Left renal pelvis (tissue), 4 donors: Measurements from ENCODE around the gene GABRD. TPM values are rescaled to one million over a fixed set of nuclear protein-coding genes. Genes with fewer than 3 reads are reported as not detected.

Experiments used
- DNase-seq, 4 donors: peaks; one replicate each; pipeline ENCODE4 v3.0.0-alpha.2; 2013; ENCODE audit warnings: low read depth in 4 of 4, low spot score in 3 of 4
- polyA plus RNA-seq, 4 donors: library from polyadenylated mRNA; unstranded; fragments of 120-200 nt; gene quantifications; one replicate each; pipeline ENCODE4 v1.2.1, GENCODE V29; 2013; ENCODE audit not compliant: insufficient read length in 4 of 4

Gene GABRD
- polyA plus RNA-seq, 4 donors: 0.86 to 1.6 (median 1.1) TPM

DNA sequence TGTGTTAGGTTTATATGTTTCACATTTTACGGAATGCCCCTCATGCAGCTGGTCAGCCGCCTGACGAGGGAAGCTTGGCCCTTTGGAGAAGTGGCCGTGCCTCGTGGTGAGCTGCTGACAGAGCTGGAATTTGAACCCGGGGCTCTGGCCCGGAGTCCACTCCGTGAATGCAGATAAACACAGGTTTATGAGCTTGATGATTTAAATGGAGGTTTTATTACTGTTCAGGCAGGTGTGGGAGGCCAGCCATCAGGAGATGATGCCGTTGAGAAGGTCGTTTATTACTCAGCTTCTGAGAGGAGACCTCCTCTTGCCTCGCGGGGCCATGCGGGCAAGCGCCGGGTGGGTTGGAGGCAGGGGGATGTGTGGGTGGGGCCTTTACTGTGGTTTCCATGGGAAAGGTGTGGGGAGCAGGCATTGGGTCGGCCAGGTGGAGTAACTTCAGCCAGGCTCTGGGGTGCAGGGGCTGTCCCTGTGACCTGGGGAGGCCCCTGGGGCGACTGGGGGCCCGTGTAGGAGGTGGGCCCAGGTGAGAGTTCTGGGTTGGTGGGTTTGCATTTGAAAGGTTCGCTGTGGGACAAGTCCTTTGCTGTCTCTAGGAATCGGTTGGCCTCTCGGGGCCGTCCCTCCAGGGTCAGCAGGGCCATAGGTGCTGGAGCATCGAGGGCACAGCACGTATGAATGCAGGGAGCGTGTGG is 53.1 kb downstream of the GABRD start:
- no peak for DNase-seq

DNA sequence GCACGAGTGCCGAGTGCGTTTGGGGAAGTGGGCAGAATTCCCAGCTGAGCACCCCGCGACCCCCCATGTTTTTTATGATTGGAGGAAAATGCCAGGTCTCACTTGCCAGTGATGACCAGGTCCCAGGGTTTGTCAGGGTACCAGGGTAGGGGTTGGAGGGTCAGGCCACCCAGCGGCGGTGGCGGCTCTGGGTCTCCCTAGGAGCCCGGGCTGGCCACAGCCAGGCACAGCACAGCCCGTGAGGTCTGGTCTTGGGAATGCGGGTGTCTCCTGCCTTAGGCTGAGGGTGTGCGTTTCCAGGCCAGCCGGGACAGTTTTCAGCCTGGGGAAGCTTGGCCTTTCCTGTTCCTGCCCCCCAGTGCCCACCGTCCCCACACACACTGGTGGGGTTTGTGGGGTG is 53.7 kb downstream of the GABRD start:
- DNase-seq: no peak

DNA sequence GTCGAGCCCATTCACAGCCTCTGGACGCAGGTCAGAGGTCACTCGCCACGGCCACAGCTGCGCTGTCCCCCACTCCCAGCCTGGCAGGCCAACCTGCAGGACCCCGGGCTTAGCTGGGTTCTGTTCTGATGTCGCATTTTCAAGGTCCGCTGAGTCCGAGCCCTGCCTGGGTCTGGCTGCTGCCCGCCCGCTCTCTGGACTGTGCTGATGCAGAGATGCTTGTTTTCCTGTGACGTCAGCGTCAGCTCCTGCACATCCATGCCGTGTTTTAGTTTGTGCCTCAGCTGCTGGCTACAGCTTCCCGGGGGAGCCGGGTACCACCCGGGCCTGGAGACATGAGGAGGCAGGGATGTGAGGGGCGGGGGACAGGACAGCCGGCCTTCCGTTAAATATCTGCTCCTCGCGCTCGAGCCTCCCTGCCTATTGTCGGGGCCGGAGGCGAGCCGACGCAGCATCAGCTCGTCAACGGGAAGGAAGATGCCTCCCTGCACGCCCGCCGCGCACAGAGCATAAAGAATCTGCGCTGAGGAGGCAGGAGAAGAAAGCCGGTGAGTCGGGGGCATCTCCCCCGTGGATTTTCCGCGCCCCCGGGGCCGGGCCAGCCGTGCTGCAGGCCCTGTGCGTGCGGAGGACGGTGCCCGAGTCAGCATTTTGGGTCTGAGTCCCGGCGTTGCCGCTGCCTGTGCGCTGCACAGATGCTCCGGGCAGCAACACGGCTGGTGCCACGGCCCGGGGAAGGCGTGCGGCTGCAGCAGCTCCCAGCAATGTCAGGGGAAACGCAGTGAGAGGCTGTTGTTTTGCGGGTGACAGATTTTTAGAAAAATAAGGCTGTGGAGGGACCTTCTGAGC is 54.5 kb downstream of the GABRD start:
- no peak for DNase-seq

DNA sequence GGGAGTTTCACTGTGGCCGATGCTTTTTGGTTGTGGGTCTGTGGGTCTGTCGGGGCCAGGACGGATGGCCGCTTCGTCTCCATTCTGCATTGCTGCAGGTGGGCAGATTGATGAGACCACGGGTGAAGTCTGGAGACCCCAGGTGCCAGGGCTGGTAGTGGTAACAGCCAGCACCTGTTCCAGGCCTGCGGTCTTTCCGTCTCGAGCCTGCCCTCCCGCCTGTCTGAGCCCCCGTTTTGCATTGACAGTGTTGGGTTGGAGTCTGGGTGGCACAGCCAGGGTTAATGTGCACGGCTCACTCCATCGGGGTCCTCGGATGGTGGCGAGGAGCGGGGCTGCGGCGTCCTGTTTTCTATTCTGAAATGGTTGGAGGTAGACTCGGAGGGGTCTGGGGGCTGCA is 55.3 kb downstream of the GABRD start:
- DNase-seq: no peak

DNA sequence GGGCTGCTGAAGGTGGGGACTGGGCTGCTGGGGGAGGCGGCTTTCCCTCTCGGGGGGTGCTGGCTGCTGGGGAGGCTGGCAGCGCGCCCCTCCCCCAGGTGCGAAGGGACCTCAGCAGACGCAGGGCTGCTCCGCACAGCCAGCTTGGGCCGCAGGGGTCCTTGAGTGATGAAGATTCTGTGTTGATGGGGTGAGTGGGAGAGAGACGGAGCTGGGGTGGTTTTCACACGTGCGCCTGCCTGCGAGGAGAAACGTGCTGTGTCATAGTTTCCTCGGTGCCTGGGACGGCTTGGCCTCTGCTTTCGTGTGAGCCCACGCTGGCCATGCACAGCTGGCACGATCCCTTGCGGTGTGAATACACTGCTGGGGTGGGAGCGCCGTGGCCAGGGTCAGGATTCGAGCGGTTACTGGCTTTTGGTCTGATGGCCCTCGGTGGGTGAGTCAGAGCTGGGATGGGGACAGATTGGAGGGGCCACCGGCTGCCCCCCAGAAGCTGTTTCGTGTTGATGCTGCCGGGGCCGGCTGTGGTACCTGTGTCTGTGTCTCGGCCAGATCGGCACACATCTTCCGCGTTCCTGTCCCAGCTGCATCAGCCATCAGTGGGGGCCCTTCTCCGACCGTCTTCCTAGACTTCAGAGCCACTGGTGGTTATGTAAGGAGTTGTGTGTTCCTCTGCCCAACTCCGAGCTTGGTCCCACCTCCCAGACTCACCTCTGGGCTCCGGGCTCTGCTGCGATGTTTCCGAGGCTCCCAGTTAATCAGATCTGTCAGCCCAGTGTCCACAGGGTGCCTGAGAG is 56.0 kb downstream of the GABRD start:
- DNase-seq: no peak

DNA sequence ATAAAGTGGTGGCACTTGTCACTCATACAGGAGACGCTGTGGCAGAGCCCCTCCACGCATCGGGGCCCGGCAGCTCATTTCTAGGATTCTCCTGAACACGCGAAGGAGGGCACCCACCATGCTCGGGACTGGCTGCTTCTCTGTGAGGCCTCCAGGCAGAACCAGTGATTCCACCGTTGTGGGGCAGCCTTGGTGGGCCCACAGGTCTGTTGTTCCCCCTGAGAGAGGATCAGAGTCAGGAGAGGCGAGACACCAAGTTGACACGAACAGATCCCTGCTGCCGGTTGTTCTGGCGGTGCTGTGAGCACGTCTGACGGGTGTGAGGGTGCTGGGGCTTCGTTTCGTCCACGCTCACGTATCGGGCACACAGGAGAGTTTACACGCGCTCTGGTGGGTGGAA is 57.7 kb downstream of the GABRD start:
- DNase-seq: no peak

DNA sequence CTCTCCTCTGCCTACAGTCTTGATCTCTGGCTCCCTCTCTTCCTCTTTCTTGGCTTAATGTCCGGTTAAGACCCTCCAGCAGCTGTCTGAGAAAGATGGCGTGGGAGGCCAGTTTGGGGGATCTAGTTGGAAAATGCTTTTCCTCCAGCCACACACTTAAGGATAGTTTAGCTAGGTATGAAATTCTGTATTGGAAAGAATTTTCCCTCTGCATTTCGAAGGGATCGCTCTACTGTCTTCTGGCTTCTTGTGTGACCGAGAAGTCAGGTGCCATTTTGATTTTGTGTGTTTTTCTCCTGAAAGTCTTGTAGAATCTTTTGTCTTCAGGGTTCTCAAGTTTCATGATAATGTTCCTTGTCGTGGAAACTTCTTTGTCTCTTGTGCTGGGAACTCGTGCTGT is 59.0 kb downstream of the GABRD start:
- no peak for DNase-seq

DNA sequence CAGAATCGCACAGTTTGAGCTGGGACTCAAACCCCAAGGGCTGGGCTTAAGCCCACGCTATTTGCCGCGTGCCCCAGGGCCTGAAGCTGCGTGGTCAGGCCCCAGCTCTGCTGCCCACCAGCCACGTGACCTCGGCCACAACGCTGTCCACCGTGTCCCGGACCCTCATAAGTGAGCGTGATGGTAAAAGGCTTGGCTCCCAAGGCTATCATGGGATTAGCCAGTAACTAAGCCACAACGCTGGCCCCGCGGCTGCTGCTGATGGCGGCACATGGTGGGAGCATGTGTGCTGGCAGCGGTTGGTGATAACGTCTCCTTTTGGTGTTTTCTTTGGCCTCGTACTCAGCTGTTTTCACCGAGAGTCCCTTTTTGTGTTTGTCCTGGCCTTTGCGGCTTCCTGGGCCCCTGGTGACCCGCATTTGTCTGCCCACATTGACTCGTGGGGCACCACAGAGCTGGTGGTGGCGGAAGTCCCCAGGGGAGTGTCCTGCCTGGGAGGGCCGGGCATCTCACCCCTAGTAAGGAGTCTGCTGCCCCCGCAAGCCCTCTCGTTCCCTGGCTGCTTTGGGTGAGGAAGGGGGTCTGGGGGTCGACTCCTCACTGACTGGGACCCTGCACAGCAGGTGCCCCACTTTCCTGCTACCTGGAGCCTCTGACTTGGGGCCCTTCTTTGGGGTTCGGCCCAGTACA is 60.4 kb downstream of the GABRD start:
- DNase-seq: no peak

DNA sequence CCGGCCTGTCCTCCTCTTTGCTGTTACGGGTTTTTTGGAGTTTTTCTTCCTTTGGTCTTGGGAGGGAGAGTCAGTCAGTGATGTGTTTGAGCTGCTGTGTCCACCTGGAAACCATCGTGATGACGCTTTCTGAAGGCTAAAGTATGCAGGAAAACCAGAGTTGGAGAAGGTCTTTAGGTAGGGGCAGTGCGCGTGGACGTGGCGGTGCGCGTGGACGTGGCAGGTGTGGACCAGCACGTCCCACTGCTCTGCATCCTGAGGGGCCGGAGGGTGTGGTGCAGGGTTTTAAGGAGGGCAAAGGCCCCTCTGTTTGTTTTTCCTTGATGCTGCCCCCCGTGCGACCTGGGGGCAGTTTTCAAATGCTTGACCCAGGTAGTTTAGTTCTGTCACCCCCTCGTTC is 61.0 kb downstream of the GABRD start:
- DNase-seq: no peak

Other genes starting within 250 kb of the GABRD start
- 10 to 100 TPM; 39.2 to 59.4 (median 44.3) TPM for gene NADK, start 240.9 kb upstream of the GABRD start, polyA plus RNA-seq
- gene GNB1, start 128.3 kb upstream of the GABRD start, polyA plus RNA-seq: 100 to 1,000 TPM; 262 to 314 (median 273) TPM
- gene CALML6, start 104.1 kb upstream of the GABRD start, polyA plus RNA-seq: 1 to 10 TPM in 1 of 4 donors, under 1 TPM in 3; 0.18 to 1.2 (median 0.42) TPM
- gene TMEM52, start 100.1 kb upstream of the GABRD start, polyA plus RNA-seq: 1 to 10 TPM in 2 of 4 donors, under 1 TPM in 2; 0.38 to 1.3 (median 1.1) TPM
- 1 to 10 TPM in 1 of 4 donors, under 1 TPM in 3; 0.27 to 1.3 (median 0.59) TPM for gene CFAP74, start 15.6 kb upstream of the GABRD start, polyA plus RNA-seq
- gene PRKCZ, start 31.1 kb downstream of the GABRD start, polyA plus RNA-seq: 10 to 100 TPM in 3 of 4 donors, 1 to 10 TPM in 1; 7.2 to 35.9 (median 32.7) TPM
- gene FAAP20, start 175.4 kb downstream of the GABRD start, polyA plus RNA-seq: 10 to 100 TPM; 28.0 to 68.3 (median 36.1) TPM
- gene SKI, start 209.0 kb downstream of the GABRD start, polyA plus RNA-seq: 10 to 100 TPM; 51.6 to 83.7 (median 57.2) TPM